Trophoblast cell (in vitro differentiated cells and primary cell): ENCODE results near the gene OR9Q2. TPM values are rescaled to one million over a fixed set of nuclear protein-coding genes. Genes with fewer than 3 reads are reported as not detected.

ENCODE experiments used
- DNase-seq, 2 donors: peaks; one replicate each; pipeline ENCODE4 v3.0.0-alpha.2; 2016
- H2AFZ ChIP-seq: 2 replicates; pipeline ENCODE4 v1.6.1; 2013; ENCODE audit warnings: low read length, moderate library complexity, mild to moderate bottlenecking; ENCODE audit not compliant: insufficient read depth, poor library complexity
- H2AK5ac ChIP-seq: 2 replicates; pipeline ENCODE4 v1.6.1; 2013; ENCODE audit warnings: mild to moderate bottlenecking, low read length
- H2BK120ac ChIP-seq: 2 replicates; pipeline ENCODE4 v1.6.1; 2013; ENCODE audit warnings: low read length, mild to moderate bottlenecking, moderate library complexity; ENCODE audit not compliant: insufficient read depth, poor library complexity
- H2BK12ac ChIP-seq: 2 replicates; pipeline ENCODE4 v1.6.1; 2013; ENCODE audit warnings: mild to moderate bottlenecking, low read length, moderate library complexity
- H2BK5ac ChIP-seq: 2 replicates; pipeline ENCODE4 v1.6.1; 2013; ENCODE audit warnings: low read length, low read depth, moderate library complexity, mild to moderate bottlenecking; ENCODE audit not compliant: poor library complexity
- H3K14ac ChIP-seq: 2 replicates; pipeline ENCODE4 v1.6.1; 2013; ENCODE audit warnings: mild to moderate bottlenecking, low read length
- H3K18ac ChIP-seq: 2 replicates; pipeline ENCODE4 v1.6.1; 2013; ENCODE audit warnings: mild to moderate bottlenecking, low read length
- H3K23ac ChIP-seq: 2 replicates; pipeline ENCODE4 v1.6.1; 2013; ENCODE audit warnings: low read length
- H3K27ac ChIP-seq: 2 replicates; pipeline ENCODE4 v1.5.1; 2013; ENCODE audit warnings: low read depth, mild to moderate bottlenecking, inconsistent platforms, low read length, moderate library complexity
- H3K27me3 ChIP-seq: 2 replicates; pipeline ENCODE4 v1.6.1; 2013; ENCODE audit warnings: inconsistent platforms, mild to moderate bottlenecking, low read length, moderate library complexity; ENCODE audit not compliant: insufficient read depth
- H3K36me3 ChIP-seq, 2 experiments: 1 replicate in 1 of 2; 2 replicates in 1 of 2; pipeline ENCODE4 v1.6.1; 2013; ENCODE audit warnings: low read length in 2 of 2, mild to moderate bottlenecking in 2 of 2, moderate library complexity in 1 of 2; ENCODE audit not compliant: insufficient read depth in 2 of 2, control insufficient read depth in 1 of 2
- H3K4ac ChIP-seq: 2 replicates; pipeline ENCODE4 v1.6.1; 2013; ENCODE audit warnings: low read depth, mild to moderate bottlenecking, low read length, moderate library complexity
- H3K4me1 ChIP-seq, 2 experiments: 1 replicate in 1 of 2; 2 replicates in 1 of 2; pipeline ENCODE4 v1.6.1; 2013; ENCODE audit warnings: low read length in 2 of 2, mild to moderate bottlenecking in 2 of 2, moderate library complexity in 1 of 2; ENCODE audit not compliant: insufficient read depth in 2 of 2, control insufficient read depth in 1 of 2
- H3K4me2 ChIP-seq: 2 replicates; pipeline ENCODE4 v1.6.1; 2013; ENCODE audit warnings: inconsistent platforms, mild to moderate bottlenecking, low read length, moderate library complexity
- H3K4me3 ChIP-seq: 2 replicates; pipeline ENCODE4 v1.5.1; 2013; ENCODE audit warnings: mild to moderate bottlenecking, low read depth, low read length, inconsistent platforms
- H3K79me1 ChIP-seq: one replicate; pipeline ENCODE4 v1.6.1; 2013; ENCODE audit warnings: low read length
- H3K79me2 ChIP-seq: 2 replicates; pipeline ENCODE4 v1.6.1; 2013; ENCODE audit warnings: low read length, mild to moderate bottlenecking; ENCODE audit not compliant: control insufficient read depth, insufficient read depth, poor library complexity
- H3K9ac ChIP-seq: 2 replicates; pipeline ENCODE4 v1.6.1; 2013; ENCODE audit warnings: mild to moderate bottlenecking, low read length
- H3K9me3 ChIP-seq: 2 replicates; pipeline ENCODE4 v1.6.1; 2013; ENCODE audit warnings: low read depth, mild to moderate bottlenecking, control low read depth, inconsistent platforms, low read length; ENCODE audit not compliant: insufficient read depth
- H4K12ac ChIP-seq: 2 replicates; pipeline ENCODE4 v1.6.1; 2013; ENCODE audit warnings: low read depth, mild to moderate bottlenecking, low read length, moderate library complexity
- H4K8ac ChIP-seq: 2 replicates; pipeline ENCODE4 v1.6.1; 2013; ENCODE audit warnings: low read depth, mild to moderate bottlenecking, low read length, moderate library complexity
- H4K91ac ChIP-seq: one replicate; pipeline ENCODE4 v1.6.1; 2013; ENCODE audit warnings: low read depth, mild to moderate bottlenecking, low read length, moderate library complexity
- WGBS: extraction: QIAGEN DNeasy Blood & Tissue Kit; methylation state at CpG from one replicate; pipeline ENCODE4 v1.1.7; 2013; ENCODE audit warnings: missing lambda C conversion rate; ENCODE audit not compliant: insufficient read length, insufficient coverage; ENCODE audit errors: extremely low coverage; 5-methylcytosine and 5-hydroxymethylcytosine counted together
- polyA plus RNA-seq: library from polyadenylated mRNA; stranded (reverse); fragments of 200-250 nt; gene quantifications from 2 replicates; pipeline ENCODE4 v1.2.3, GENCODE V29; 2013

The OR9Q2 gene, protein sequence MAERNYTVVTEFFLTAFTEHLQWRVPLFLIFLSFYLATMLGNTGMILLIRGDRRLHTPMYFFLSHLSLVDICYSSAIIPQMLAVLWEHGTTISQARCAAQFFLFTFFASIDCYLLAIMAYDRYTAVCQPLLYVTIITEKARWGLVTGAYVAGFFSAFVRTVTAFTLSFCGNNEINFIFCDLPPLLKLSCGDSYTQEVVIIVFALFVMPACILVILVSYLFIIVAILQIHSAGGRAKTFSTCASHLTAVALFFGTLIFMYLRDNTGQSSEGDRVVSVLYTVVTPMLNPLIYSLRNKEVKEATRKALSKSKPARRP
- polyA plus RNA-seq, result not detected in 2 replicates

DNA sequence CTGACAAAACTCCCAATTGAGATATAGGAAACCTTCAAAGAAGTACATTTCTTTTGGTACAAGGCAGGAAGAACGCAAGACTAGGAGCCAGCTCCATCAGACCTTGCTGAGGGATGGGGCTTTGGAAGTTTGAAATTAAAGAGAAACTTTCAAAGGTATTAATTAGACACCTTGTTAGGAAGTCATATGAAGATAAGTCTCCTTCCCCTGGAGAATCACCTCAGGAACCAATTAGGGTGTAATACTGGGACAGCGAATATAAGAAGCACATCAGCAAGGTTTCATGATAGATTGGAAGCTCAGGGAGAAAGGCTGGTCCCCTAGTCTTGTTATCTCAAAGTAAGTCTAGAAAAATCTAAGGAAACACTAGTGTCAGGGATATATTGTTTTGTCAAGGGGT, at the start of gene OR9Q2:
Gene OR9Q2, plus strand, starts transcription at position 301 of the 400 bp plus-strand sequence. CDS start 1,421 bp downstream, outside the sequence.
- Histone ChIP-seq H3K9ac (no peak within 1 kb of the TSS), H2BK12ac (no peak within 1 kb of the TSS), H4K12ac (no peak within 1 kb of the TSS), H2BK5ac (no peak within 1 kb of the TSS), H3K9me3 (peaks cover 1% of the 10 kb centered on the region), H3K27me3 (no peaks in the 10 kb centered on the region), H3K23ac (no peak within 1 kb of the TSS), H3K14ac (no peak within 1 kb of the TSS), H2AK5ac (no peak within 1 kb of the TSS), H3K4ac (no peak within 1 kb of the TSS), H3K36me3 (no peaks in the 10 kb centered on the region), H2AFZ (no peak within 1 kb of the TSS), H3K4me2 (no peak within 1 kb of the TSS), H3K18ac (no peak within 1 kb of the TSS), H4K8ac (no peak within 1 kb of the TSS), H3K4me1 (no peaks in the 10 kb centered on the region), H2BK120ac (no peak within 1 kb of the TSS), H3K79me2 (no peaks in the 10 kb centered on the region), H3K4me3 (no peak within 1 kb of the TSS), H3K27ac (no peak within 1 kb of the TSS), H3K79me1 (no peaks in the 10 kb centered on the region), H4K91ac (no peak within 1 kb of the TSS)
- WGBS, result no CpG with 5 or more reads among the region's 2 CpGs
- no peak for DNase-seq

DNA sequence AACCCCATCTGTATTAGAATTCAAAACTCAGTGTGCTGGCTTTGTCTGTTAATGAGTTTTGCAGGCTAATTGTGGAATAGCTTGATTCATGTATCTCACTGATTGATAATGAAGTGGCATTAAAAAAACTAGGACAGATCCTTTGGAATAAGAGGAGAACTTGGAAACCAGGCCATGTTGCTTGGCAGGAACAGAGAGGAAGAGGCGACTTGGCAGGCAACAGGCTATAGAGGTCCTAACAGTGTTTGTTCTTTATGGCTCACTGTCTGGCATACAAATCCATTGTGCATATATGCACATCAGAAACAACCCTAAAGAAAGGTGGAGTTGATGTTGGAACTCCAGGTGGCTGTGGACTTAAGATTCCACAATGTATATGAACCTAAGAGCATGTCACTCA, 46.1 kb upstream of the OR9Q2 start:
- no peak overlapping the region for H3K9ac ChIP-seq
- H3K36me3 ChIP-seq, result no peaks in the 10 kb centered on the region
- no peaks in the 10 kb centered on the region for H3K27me3 ChIP-seq
- H2BK120ac ChIP-seq, result no peak overlapping the region
- no peak overlapping the region for H3K4ac ChIP-seq
- no CpG with 5 or more reads among the region's 1 CpG for WGBS
- H2BK12ac ChIP-seq, result no peak overlapping the region
- H4K8ac ChIP-seq, result no peak overlapping the region
- no peak overlapping the region for H3K18ac ChIP-seq
- no peak overlapping the region for H4K91ac ChIP-seq
- no peak overlapping the region for H3K4me3 ChIP-seq
- H3K79me1 ChIP-seq, result no peaks in the 10 kb centered on the region
- no peak overlapping the region for H2AK5ac ChIP-seq
- H2AFZ ChIP-seq, result no peak overlapping the region
- H2BK5ac ChIP-seq, result no peak overlapping the region
- no peak overlapping the region for H3K4me2 ChIP-seq
- H3K79me2 ChIP-seq, result no peaks in the 10 kb centered on the region
- H3K27ac ChIP-seq, result no peak overlapping the region
- no peak overlapping the region for H3K23ac ChIP-seq
- H3K9me3 ChIP-seq, result no peaks in the 10 kb centered on the region
- H4K12ac ChIP-seq, result no peak overlapping the region
- no peaks in the 10 kb centered on the region for H3K4me1 ChIP-seq
- no peak for DNase-seq
- H3K14ac ChIP-seq, result no peak overlapping the region

DNA sequence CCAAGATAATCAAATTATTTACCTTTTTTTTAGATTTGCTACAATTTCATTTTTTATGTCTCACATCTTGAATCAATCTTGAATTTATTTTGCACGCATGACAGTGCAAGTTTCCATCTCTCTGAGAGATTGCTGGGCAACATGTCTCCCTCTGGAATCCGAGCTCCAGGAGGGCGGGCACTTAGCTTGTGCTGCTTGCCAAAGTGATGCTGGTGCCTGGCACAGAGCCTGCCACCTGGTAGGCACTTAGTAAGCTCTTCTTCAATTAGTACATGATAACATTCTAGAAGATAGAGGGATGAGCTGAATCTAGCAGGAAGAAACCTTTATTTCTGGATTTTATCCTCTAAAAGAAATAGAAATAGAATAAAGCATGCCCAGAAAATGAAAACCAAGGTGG, 36.1 kb upstream of the OR9Q2 start:
- WGBS, result no CpG with 5 or more reads among the region's 3 CpGs
- Histone ChIP-seq H3K14ac (no peak overlapping the region), H2AK5ac (no peak overlapping the region)

DNA sequence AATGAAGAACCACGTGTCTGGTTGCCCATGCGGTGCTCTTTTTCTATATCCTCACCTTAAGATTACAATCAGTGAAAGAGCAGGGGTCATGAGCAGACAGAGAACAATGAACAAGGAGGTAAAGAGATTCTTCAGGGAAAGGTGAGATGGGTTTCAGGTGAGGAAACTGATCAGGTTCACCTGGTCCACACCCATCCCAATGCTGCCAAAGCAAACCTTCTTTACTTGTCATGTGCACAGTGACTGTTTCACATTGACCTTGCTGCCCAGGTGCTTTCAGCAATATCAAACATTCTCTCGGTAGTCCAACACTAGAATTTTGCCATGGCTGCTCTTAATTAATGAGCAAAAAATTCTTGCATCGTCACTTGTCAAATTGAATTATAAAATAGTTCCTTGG, 24.5 kb upstream of the OR9Q2 start:
- Histone ChIP-seq H2BK12ac (no peak overlapping the region), H3K27ac (no peak overlapping the region), H4K12ac (no peak overlapping the region), H3K4me3 (no peak overlapping the region), H2AFZ (no peak overlapping the region), H4K91ac (no peak overlapping the region), H2BK120ac (no peak overlapping the region), H2BK5ac (no peak overlapping the region), H3K27me3 (no peaks in the 10 kb centered on the region), H3K4me1 (no peaks in the 10 kb centered on the region), H3K23ac (no peak overlapping the region), H3K9ac (no peak overlapping the region), H3K36me3 (no peaks in the 10 kb centered on the region), H3K79me2 (no peaks in the 10 kb centered on the region), H3K4me2 (no peak overlapping the region), H3K4ac (no peak overlapping the region), H3K18ac (no peak overlapping the region), H2AK5ac (no peak overlapping the region), H3K14ac (no peak overlapping the region), H3K9me3 (no peaks in the 10 kb centered on the region), H3K79me1 (no peaks in the 10 kb centered on the region), H4K8ac (no peak overlapping the region)
- no peak for DNase-seq
- WGBS, result no CpG with 5 or more reads among the region's 4 CpGs

More for the DNA sequence above, 36.1 kb upstream of the OR9Q2 start:
- H3K4me1 ChIP-seq, result no peaks in the 10 kb centered on the region
- H3K79me1 ChIP-seq, result no peaks in the 10 kb centered on the region
- H3K27ac ChIP-seq, result no peak overlapping the region
- H3K23ac ChIP-seq, result no peak overlapping the region
- H3K9me3 ChIP-seq, result no peaks in the 10 kb centered on the region
- no peak overlapping the region for H4K12ac ChIP-seq
- DNase-seq, result no peak
- no peaks in the 10 kb centered on the region for H3K27me3 ChIP-seq
- no peak overlapping the region for H3K4ac ChIP-seq
- H3K4me3 ChIP-seq, result no peak overlapping the region
- no peak overlapping the region for H2BK120ac ChIP-seq
- no peak overlapping the region for H4K91ac ChIP-seq
- no peak overlapping the region for H3K9ac ChIP-seq
- no peak overlapping the region for H4K8ac ChIP-seq
- H3K18ac ChIP-seq, result no peak overlapping the region
- no peak overlapping the region for H2BK5ac ChIP-seq
- H3K79me2 ChIP-seq, result no peaks in the 10 kb centered on the region
- no peaks in the 10 kb centered on the region for H3K36me3 ChIP-seq
- H3K4me2 ChIP-seq, result no peak overlapping the region
- no peak overlapping the region for H2BK12ac ChIP-seq
- H2AFZ ChIP-seq, result no peak overlapping the region
